ENCODE data around the gene PHOSPHO2.

Gene PHOSPHO2

DNA sequence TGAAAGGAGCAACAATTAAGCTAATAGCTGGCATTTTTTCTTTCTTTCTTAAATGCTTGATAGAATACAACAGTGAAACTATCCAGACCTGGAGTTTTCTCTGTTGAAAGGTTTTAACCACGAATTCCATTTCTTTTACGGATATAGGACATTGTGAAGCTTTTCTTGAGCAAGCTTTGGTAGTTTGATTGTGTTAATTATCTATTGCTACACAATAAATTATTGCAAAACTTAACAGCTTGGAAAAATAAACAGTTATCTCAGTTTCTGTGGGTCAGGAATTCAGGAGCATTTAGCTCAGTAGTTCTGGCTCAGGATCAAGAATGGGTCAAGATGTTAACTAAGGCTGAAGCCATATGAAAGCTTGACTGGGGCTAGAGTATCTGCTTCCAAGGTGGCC lies 11.7 kb downstream of the PHOSPHO2 start:
- H3K4me1 ChIP-seq (ENCODE audit: control insufficient read depth, insufficient read depth, low read length): no peaks in the 10 kb centered on the region
- H3K4me3 ChIP-seq (ENCODE audit: low read length): no peak overlapping the region
- no peaks in the 10 kb centered on the region for H3K36me3 ChIP-seq (ENCODE audit: insufficient read depth, low read length)
- no peak overlapping the region for H3K9ac ChIP-seq (ENCODE audit: low read depth, low read length)
- no peaks in the 10 kb centered on the region for H3K9me3 ChIP-seq (replicated peaks; ENCODE audit: low read length)
- no peak overlapping the region for H3K4me2 ChIP-seq (ENCODE audit: low read length)
- H3K27me3 ChIP-seq (ENCODE audit: control insufficient read depth, insufficient read depth, low read length): no peaks in the 10 kb centered on the region

DNA sequence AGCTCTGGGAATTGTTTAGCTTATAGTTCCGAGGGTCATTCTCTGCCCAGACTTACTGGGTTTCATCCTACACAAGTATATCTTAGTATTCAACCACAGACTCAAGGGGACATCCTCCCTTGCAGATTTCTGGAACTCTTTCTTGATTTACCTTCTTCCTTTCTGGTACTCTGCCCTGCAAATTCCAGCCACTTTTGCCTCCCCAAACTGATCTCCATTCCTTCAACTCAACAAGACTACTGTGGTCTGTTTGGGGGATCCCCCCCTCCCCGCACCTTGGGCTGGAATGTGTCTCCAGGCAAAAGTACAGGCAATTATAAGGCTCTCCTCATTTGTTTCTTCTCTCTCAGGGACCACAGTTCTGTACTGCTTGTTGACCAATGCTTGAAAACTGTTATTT lies 13.4 kb downstream of the PHOSPHO2 start:
- no peak overlapping the region for H3K4me2 ChIP-seq (ENCODE audit: low read length)
- no peak overlapping the region for H3K9ac ChIP-seq (ENCODE audit: low read depth, low read length)
- no peaks in the 10 kb centered on the region for H3K36me3 ChIP-seq (ENCODE audit: insufficient read depth, low read length)
- no peak overlapping the region for H3K4me3 ChIP-seq (ENCODE audit: low read length)
- no peaks in the 10 kb centered on the region for H3K4me1 ChIP-seq (ENCODE audit: control insufficient read depth, insufficient read depth, low read length)
- H3K9me3 ChIP-seq (replicated peaks; ENCODE audit: low read length): no peaks in the 10 kb centered on the region
- H3K27me3 ChIP-seq (ENCODE audit: control insufficient read depth, insufficient read depth, low read length): no peaks in the 10 kb centered on the region

DNA sequence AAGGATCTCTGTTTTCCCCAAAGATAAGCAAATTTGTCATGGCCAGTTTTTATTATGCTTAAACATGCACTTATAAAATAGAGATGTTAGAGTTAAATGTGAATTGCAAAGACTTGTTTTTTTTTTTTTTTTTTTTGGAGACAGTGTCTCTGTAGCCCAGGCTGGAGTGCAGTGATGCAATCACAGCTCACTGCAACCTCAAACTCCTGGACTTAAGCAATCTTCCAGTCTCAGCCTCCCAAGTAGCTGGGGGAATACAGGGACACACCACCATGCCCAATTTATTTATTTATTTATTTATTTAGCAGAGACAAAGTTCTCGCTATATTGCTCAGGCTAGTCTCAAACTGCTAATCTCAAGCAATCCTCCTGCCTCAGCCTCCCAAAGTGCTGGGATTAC lies 15.1 kb downstream of the PHOSPHO2 start:
- no peaks in the 10 kb centered on the region for H3K36me3 ChIP-seq (ENCODE audit: insufficient read depth, low read length)

DNA sequence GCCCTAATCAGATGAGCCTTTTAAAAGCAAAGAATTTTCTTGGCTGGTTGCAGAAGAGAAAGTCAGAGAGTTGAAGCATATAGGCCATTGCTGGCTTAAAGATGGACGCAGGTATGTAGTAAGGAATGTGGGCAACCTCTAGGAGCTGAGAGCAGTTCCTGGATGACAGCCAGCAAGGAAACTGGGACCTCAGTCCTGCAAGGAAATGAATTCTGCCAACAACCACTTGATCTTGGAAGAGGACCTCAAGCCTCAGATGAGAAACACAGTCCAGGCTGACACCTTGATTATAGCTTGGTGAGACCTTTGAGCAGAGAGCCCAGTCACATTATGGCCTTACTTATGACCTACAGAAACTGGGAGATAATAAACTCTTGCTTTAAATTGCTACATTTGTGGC lies 15.7 kb downstream of the PHOSPHO2 start:
- peaks cover under 1% of the 10 kb centered on the region for H3K4me1 ChIP-seq (ENCODE audit: control insufficient read depth, insufficient read depth, low read length)
- H3K9ac ChIP-seq (ENCODE audit: low read depth, low read length): no peak overlapping the region
- no peaks in the 10 kb centered on the region for H3K27me3 ChIP-seq (ENCODE audit: control insufficient read depth, insufficient read depth, low read length)
- H3K4me3 ChIP-seq (ENCODE audit: low read length): no peak overlapping the region
- no peaks in the 10 kb centered on the region for H3K9me3 ChIP-seq (replicated peaks; ENCODE audit: low read length)
- H3K4me2 ChIP-seq (ENCODE audit: low read length): no peak overlapping the region
- no peaks in the 10 kb centered on the region for H3K36me3 ChIP-seq (ENCODE audit: insufficient read depth, low read length)

More for the DNA sequence above, 15.1 kb downstream of the PHOSPHO2 start:
- Histone ChIP-seq H3K9me3 (replicated peaks; ENCODE audit: low read length) (no peaks in the 10 kb centered on the region), H3K27me3 (ENCODE audit: control insufficient read depth, insufficient read depth, low read length) (no peaks in the 10 kb centered on the region), H3K9ac (ENCODE audit: low read depth, low read length) (no peak overlapping the region), H3K4me2 (ENCODE audit: low read length) (no peak overlapping the region), H3K4me1 (ENCODE audit: control insufficient read depth, insufficient read depth, low read length) (no peaks in the 10 kb centered on the region), H3K4me3 (ENCODE audit: low read length) (no peak overlapping the region)

DNA sequence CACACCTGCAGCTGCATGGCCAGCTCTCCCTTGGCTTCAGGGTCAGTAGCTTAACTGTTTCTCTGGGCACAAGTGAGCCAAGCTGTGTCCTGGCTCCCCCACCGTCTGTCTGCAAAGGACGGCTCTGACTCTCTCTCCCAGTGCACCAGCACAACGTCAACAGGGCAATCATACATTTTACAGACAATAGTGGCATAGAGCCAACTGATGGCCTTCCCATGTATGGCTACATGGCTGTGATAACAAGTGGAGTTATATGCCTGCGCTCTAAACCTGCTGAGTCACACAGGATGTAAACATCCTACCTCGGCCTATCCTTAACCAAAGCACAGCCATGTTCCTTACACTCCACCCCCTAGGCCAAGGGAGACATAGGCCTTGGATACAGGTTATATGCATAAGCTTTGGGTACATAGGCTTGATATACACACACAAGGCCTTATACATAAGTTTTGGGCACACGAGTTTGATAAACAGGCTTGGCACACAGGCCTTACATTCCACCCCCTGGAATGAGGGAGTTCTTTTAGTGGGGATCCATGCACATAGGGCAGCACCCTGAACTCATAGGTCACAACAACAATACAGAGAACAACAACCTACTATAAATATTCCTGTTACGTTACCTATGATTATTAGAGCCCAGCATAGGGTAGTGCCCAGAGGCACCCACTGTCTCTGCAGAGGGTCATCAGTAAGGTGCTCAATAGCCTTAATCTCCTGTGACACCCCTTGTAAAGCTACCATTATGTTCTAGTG lies 17.7 kb downstream of the PHOSPHO2 start:
- Histone ChIP-seq H3K4me1 (ENCODE audit: control insufficient read depth, insufficient read depth, low read length) (peaks cover 15% of the 10 kb centered on the region), H3K4me2 (ENCODE audit: low read length) (no peak overlapping the region), H3K27me3 (ENCODE audit: control insufficient read depth, insufficient read depth, low read length) (no peaks in the 10 kb centered on the region), H3K4me3 (ENCODE audit: low read length) (no peak overlapping the region), H3K36me3 (ENCODE audit: insufficient read depth, low read length) (no peaks in the 10 kb centered on the region), H3K9me3 (replicated peaks; ENCODE audit: low read length) (no peaks in the 10 kb centered on the region), H3K9ac (ENCODE audit: low read depth, low read length) (no peak overlapping the region)

DNA sequence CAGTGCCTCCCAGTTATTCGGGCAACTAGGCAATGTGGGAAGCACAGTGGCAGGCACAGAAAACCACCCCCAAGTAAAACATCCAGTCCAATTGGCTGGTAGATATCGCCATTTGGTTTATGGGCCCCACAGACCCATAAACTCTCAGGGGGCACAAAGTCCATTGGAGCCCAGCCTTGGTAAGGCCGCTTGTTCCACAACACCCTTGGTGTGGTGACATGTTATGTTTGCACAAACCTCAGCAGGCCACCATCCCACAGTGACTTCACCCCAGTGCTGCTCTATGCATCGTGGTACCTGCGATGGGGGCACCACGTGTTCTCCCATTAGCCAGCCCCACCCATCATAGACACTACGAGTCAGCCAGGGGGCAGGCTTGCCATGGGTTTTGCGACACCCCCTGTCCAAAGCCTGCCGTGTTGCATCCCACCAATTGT lies 18.5 kb downstream of the PHOSPHO2 start:
- H3K4me2 ChIP-seq (ENCODE audit: low read length): no peak overlapping the region
- H3K4me3 ChIP-seq (ENCODE audit: low read length): no peak overlapping the region
- no peaks in the 10 kb centered on the region for H3K9me3 ChIP-seq (replicated peaks; ENCODE audit: low read length)
- no peaks in the 10 kb centered on the region for H3K27me3 ChIP-seq (ENCODE audit: control insufficient read depth, insufficient read depth, low read length)
- H3K36me3 ChIP-seq (ENCODE audit: insufficient read depth, low read length): no peaks in the 10 kb centered on the region
- H3K4me1 ChIP-seq (ENCODE audit: control insufficient read depth, insufficient read depth, low read length): peaks cover 19% of the 10 kb centered on the region
- H3K9ac ChIP-seq (ENCODE audit: low read depth, low read length): no peak overlapping the region

DNA sequence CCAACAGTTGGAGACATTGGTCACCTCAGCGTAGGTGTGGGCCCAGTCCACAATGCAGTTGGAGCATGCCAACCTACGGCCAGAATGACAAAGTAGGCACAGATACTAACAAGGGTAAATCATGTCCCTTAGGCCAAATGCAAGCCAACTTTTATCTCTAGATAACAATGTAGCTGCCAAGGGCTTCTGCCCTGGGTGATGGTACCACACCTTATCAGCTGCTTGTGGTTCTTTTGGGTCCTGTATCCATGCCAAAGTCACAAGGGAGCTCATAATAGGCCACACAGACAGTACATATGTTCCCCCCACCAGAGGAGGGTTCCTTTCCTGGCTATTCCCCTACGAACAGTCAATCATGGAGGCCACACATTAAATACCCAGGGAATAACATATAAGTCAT lies 19.1 kb downstream of the PHOSPHO2 start:
- H3K36me3 ChIP-seq (ENCODE audit: insufficient read depth, low read length): no peaks in the 10 kb centered on the region
- no peak overlapping the region for H3K9ac ChIP-seq (ENCODE audit: low read depth, low read length)
- no peaks in the 10 kb centered on the region for H3K27me3 ChIP-seq (ENCODE audit: control insufficient read depth, insufficient read depth, low read length)
- peaks cover 19% of the 10 kb centered on the region for H3K4me1 ChIP-seq (ENCODE audit: control insufficient read depth, insufficient read depth, low read length)
- no peaks in the 10 kb centered on the region for H3K9me3 ChIP-seq (replicated peaks; ENCODE audit: low read length)
- no peak overlapping the region for H3K4me2 ChIP-seq (ENCODE audit: low read length)
- H3K4me3 ChIP-seq (ENCODE audit: low read length): no peak overlapping the region

DNA sequence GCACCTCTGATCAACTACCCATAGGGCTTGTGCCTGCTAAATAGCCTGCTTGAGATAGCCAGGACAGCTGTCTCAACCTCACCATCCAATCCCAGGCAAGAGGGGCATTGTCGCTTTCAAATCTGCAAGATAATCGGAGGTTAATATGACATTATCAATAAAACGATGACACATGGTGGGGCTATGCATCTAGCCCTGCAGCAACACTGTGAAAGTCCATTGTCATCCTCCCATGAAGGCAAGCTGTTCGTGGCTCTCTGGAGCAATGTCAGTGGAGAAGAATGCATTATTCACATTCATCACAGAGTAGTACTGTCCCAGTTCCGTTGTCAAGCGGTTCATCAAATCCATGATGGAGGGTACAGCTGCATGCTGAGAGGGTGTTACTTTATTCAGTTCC lies 20.4 kb downstream of the PHOSPHO2 start:
- Histone ChIP-seq H3K4me1 (ENCODE audit: control insufficient read depth, insufficient read depth, low read length) (peaks cover 19% of the 10 kb centered on the region), H3K9ac (ENCODE audit: low read depth, low read length) (no peak overlapping the region), H3K27me3 (ENCODE audit: control insufficient read depth, insufficient read depth, low read length) (no peaks in the 10 kb centered on the region), H3K9me3 (replicated peaks; ENCODE audit: low read length) (no peaks in the 10 kb centered on the region), H3K36me3 (ENCODE audit: insufficient read depth, low read length) (no peaks in the 10 kb centered on the region), H3K4me2 (ENCODE audit: low read length) (no peak overlapping the region), H3K4me3 (ENCODE audit: low read length) (no peak overlapping the region)

DNA sequence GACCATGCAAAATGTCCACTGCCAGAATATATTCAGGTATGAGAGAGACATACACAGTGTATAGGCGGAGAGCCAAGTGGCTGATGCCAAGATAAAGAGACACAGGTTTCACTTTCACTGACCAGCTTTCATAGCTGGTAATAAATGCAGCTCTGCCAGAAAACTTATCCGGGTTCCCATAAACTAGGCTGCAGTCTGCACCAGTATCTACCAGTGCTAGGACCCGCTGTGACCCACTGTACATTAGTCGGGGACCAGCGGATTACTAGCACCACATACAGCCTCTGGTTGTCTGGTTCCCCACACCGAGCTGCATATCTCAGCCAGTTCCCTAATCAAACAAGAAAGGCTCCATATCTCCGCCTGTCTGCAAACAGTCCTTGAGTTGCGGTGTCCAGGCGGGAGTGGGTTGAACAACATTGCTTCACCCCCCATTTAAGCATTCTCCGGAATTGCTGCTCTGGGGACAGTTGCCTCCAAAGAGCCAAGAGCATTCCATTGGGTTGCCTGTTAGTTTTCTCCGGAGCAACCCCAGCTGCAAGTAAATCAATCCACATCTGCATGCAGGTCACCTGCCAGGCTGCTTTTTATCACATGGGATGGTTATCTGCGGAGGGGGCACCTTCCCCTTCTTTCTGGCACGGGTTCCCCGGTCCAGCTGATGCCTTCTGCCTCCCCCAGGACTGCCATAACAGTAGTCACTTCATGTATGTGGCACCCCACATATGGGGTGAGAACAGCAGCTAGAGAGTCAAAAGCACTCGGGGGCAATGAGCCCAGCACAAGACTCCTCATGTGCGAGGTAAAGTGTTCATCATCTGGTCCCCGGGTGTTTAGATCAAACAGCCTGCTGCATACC lies 21.3 kb downstream of the PHOSPHO2 start:
- Histone ChIP-seq H3K4me1 (ENCODE audit: control insufficient read depth, insufficient read depth, low read length) (peaks cover 19% of the 10 kb centered on the region), H3K9ac (ENCODE audit: low read depth, low read length) (no peak overlapping the region), H3K4me3 (ENCODE audit: low read length) (no peak overlapping the region), H3K27me3 (ENCODE audit: control insufficient read depth, insufficient read depth, low read length) (no peaks in the 10 kb centered on the region), H3K9me3 (replicated peaks; ENCODE audit: low read length) (no peaks in the 10 kb centered on the region), H3K4me2 (ENCODE audit: low read length) (peak overlapping the region; percentile 44), H3K36me3 (ENCODE audit: insufficient read depth, low read length) (no peaks in the 10 kb centered on the region)

DNA sequence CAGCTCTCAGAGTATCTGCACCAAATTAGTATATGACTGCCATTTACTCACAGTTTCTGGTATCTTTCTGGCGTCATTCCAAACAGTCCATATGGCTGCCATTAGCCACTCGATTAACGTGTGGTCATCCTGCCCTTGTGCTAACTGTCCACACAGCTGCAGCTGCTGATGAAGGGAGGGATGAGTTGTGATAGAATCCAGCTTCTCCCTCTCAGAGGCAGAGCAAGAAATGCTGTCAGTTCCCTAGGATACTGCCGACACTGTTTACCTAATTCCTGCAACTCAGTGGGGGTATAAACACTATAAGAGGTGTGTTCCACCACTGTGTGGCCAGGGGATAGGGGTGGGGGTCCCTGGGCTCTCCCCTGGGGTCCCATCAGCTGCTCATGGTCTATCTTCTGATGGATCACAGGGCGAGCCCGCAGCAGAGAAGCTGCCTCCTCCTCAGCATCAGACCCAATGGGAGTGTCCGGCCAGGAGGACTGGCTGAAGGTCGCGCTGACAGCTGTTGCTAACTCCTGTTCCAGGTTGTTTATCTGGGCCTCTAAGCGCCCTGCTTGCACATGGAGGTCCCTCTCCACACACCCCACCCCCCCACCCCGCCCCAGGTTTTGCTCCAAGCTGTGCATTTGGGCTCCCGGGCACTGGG lies 22.1 kb downstream of the PHOSPHO2 start:
- Histone ChIP-seq H3K36me3 (ENCODE audit: insufficient read depth, low read length) (no peaks in the 10 kb centered on the region), H3K4me1 (ENCODE audit: control insufficient read depth, insufficient read depth, low read length) (peaks cover 19% of the 10 kb centered on the region), H3K4me3 (ENCODE audit: low read length) (no peak overlapping the region), H3K27me3 (ENCODE audit: control insufficient read depth, insufficient read depth, low read length) (no peaks in the 10 kb centered on the region), H3K9me3 (replicated peaks; ENCODE audit: low read length) (no peaks in the 10 kb centered on the region), H3K4me2 (ENCODE audit: low read length) (peak overlapping the region; percentile 44), H3K9ac (ENCODE audit: low read depth, low read length) (no peak overlapping the region)

DNA sequence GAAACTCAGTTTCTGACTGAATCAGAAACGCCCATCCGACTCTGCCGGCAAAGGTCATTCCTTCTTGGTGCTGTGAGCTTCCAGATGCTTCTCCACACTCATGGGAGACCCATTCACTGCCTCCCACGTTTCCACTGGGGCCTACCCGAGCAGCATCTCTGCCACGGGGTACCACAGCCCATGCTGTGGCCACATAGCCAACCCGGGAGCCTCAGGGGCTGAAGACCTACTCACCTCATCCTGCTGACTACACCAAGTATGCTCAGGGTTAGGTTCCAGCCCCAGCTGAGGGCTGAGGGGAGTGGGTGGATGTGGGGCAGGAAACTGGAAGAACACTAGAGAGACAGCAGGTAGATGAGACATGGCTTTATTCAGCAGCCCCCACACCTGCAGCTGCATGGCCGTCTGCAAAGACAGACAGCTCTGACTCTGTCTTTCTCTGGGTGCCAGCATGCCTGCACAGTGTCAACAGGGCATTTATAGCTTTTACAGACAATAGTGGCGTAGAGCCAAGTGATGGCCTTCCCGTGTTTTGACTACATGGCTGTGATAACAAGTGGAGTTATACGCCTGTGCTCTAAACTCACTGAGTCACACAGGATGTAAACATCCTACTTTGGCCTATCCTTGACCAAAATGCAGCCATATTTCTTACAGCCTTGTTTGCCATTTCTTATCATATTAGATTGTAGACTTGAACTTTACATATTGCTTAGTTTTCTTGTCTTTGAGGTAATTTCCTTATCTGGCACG lies 22.8 kb downstream of the PHOSPHO2 start:
- Histone ChIP-seq H3K9ac (ENCODE audit: low read depth, low read length) (no peak overlapping the region), H3K4me1 (ENCODE audit: control insufficient read depth, insufficient read depth, low read length) (peaks cover 19% of the 10 kb centered on the region), H3K36me3 (ENCODE audit: insufficient read depth, low read length) (no peaks in the 10 kb centered on the region), H3K9me3 (replicated peaks; ENCODE audit: low read length) (no peaks in the 10 kb centered on the region), H3K4me2 (ENCODE audit: low read length) (no peak overlapping the region), H3K27me3 (ENCODE audit: control insufficient read depth, insufficient read depth, low read length) (no peaks in the 10 kb centered on the region), H3K4me3 (ENCODE audit: low read length) (no peak overlapping the region)
